Thyroid gland (tissue), 4 donors: ENCODE measurements around the gene DPYD.

Experiments
- CTCF ChIP-seq, 6 experiments: fragments of 200-600 bp in 3 of 6; fragments of 450-650 bp in 3 of 6; sonication (generic) in 3 of 6; IDR thresholded peaks; one replicate each; pipeline ENCODE4 v1.5.1; 2016 to 2019; ENCODE audit warnings: antibody characterized with exemption in 6 of 6, mild to moderate bottlenecking in 2 of 6, inconsistent platforms in 1 of 6, moderate library complexity in 1 of 6
- POLR2A ChIP-seq, 2 donors: fragments of 450-650 bp; IDR thresholded peaks; one replicate each; pipeline ENCODE4 v1.6.1; 2017; ENCODE audit warnings: antibody characterized with exemption in 2 of 2, mild to moderate bottlenecking in 2 of 2, moderate library complexity in 1 of 2

- TF ChIP-seq CTCF (IDR thresholded peaks at IDR 0.05): no peak
- TF ChIP-seq POLR2A (IDR thresholded peaks at IDR 0.05): no peak
These were observed 506.0 kb downstream of the DPYD start for GRCh38 chr1:97414682-97415312.
